NCI-H510A treated with DMSO at 0.1 percent for 48 hours (cell line): Measurements from ENCODE around the gene COL11A2.
"Not testable (repeated sequence)": the region's sequence is repeated elsewhere in the genome, so short reads cannot be mapped to it uniquely, and the experiment has no call there.

Source experiments
- DNase-seq: peaks from one replicate; lab custom pipeline; 2025; lab: John Stamatoyannopoulos, UW

COL11A2 gene

GRCh38 chr6:33192105-33192646 lies at the start of gene COL11A2:
COL11A2 (minus strand) TSS chr6:33192467; CDS start chr6:33192240, 227 bp downstream.
- no peak for DNase-seq

GRCh38 chr6:33241968-33242367 lies 49.7 kb upstream of the COL11A2 start:
- no peak for DNase-seq

- DNase-seq = no peak
These were observed 45.5 kb upstream of the COL11A2 start for GRCh38 chr6:33237741-33238140.

DNA sequence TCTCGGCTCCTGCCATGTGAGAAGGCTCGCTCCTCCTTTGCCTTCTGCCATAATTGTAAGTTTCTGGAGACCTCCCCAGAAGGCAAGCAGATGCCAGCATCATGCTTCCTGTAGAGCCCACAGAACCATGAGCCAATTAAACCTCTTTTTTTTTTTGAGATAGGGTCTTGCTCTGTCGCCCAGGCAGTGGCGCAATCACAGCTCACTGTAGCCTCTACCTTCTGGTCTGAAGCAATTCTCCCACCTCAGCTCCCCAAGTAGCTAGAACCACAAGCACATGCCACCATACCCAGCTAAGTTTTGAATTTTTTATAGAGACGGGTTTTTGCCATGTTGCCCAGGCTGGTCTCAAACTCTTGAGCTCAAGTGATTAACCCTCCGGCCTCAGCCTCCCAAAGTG lies 44.6 kb upstream of the COL11A2 start:
- no peak for DNase-seq

GRCh38 chr6:33236328-33236727 lies 44.1 kb upstream of the COL11A2 start:
- no peak for DNase-seq

- DNase-seq = no peak
These were observed 43.0 kb upstream of the COL11A2 start for GRCh38 chr6:33235221-33235634.

DNA sequence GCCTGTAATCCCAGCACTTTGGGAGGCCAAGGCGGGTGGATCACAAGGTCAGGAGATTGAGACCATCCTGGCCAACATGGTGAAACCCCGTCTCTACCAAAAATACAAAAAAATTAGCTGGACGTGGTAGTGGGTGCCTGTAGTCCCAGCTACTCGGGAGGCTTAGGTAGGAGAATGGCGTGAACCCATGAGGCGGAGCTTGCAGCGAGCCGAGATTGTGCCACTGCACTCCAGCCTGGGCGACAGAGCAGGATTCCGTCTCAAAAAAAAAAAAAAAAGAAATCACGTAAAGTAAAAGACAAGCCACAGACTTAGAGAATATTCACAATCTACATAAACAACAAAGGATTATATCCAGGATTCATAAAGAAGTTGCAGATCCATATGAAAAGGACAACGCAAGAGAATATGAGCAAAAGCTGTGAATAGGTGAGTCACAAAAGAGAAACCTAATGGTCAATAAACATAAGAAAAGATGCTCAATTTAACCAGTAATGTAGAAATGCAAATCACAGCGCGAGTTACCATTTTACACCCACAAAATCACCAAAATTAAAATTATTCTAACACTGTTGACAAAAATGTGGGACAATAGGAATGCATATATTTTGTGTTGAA lies 34.3 kb upstream of the COL11A2 start:
- not testable (repeated sequence) for DNase-seq

DNA sequence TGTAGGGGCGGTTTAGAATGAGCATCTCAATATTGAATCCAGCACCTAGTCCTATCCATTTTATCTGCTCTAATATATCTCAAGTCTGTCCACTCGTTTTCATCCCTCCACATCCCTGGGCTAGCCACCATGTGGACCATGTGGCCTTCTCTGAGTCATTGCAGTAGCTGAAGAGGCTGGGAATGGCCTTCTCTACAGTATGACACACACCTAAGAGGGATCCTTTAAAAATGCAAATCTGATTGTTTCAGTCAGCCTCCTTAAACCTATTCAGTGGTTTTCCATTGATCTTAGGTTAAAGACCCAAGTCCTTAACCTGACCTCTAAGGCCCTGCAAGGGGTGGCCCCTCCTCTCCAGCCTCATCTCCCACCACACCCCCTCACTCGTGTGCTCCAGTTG lies 25.4 kb upstream of the COL11A2 start:
- no peak for DNase-seq

DNA sequence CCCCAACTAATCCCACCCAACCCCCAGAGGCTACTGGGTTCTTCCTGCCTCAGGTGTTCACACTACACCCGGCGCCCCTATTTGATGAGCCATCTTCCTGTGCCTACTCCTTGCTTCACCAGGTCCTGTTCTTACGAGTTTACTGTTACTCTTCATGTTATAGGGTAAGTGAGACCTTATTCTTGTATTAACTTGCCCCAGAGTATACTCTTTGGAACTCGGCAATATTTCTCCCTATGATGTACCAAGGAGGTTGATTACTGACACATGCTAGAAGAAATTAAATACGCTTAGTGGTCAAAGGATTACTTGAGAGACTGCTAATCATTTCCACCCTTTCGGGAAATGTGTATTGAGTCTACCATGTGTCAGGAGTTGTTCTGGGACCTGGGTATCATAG lies 25.0 kb upstream of the COL11A2 start:
- DNase-seq = no peak

DNA sequence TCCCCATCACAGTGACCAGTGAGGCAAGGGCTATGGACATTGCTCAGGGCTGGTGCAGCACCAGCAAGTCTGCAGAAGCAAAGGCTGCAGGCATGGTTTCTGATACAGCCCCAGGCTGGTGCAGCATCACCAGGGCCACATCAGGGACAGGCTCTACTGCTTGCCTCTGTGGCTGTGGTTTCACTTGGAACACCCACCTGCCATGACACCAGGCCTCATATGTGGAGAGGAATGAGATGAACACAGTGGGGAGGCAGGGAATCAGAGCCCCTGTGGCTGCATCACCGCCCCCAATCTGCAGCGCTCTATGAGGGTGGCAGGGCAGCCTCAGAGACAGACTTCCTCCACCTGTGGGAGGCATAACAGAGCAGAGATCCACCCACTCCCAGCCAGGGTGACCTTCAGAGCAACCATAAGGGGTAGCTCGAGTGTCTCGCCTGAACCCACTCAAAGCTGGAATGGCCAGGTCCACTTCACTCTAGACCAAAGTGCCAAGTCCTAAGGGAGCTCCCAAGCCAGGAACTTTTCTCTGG lies 23.9 kb upstream of the COL11A2 start:
- DNase-seq = no peak

DNA sequence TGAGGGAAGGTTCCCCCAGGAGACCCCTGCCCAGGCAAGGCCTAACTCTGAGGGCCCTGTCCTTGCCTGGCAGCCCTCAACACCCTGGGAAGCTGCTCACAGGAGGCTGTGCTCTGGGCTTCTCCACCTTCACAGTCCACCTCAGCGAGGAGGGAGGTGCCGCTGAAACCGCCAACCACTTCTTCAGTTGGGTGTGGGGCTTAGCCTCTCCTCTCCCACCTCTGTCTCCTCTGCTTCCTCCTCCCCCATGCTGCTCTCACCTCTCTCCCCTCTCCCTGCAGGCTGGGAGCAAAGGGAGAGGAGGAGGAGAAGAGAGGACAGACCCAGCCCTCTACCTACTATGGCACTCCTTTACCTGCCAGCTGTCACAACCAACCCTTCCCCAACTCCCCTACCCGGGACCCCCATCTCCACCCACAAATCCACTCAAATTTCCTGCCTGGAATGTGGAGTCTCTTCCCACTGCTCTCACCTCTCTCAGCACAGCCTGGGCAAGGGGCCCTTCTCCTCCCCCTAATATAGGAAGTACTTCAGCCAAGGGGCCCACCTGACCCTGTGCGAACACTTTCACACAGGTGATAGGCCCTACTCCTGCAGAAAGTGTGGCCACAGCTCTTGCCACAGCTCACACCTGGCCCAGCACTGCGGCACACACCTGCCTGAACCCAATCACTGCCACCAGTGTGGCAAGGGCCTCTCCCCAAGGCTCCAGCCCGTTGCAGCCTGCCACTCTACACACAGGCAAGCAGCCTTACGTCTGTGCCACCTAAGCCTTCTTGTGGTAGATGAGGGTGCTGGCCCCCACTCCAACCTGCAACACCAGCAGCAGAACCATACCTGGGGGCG lies 23.2 kb upstream of the COL11A2 start:
- DNase-seq = no peak

- DNase-seq = no peak
These were observed 21.7 kb upstream of the COL11A2 start for GRCh38 chr6:33213989-33214335.

- DNase-seq = no peak
These were observed 21.1 kb upstream of the COL11A2 start for GRCh38 chr6:33213166-33213988.

GRCh38 chr6:33212857-33213165 lies 20.5 kb upstream of the COL11A2 start:
- no peak for DNase-seq

DNA sequence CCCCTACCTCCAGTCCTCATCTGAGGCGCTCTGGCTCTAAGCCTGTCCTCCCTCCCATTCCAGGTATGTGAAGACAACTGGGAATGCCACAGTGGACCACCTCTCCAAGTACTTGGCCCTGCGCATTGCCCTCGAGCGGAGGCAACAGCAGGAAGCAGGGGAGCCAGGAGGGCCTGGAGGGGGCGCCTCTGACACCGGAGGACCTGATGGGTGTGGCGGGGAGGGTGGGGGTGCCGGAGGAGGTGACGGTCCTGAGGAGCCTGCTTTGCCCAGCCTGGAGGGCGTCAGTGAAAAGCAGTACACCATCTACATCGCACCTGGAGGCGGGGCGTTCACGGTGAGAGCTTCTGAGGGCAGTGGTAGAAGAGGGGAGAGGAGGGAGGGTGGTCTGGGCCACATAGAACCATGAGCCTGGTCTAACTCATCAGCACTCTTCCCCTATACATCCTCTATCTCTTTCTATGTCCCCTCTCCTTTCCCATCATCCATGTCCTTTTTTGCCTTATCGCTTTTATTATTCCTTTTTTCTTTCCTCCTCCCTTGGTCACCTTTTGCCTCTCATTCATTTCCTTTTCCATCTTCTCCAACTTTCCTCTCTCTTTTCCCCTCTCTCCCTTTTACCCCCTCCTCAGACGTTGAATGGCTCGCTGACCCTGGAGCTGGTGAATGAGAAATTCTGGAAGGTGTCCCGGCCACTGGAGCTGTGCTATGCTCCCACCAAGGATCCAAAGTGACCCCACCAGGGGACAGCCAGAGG lies 19.6 kb upstream of the COL11A2 start:
- no peak for DNase-seq

DNA sequence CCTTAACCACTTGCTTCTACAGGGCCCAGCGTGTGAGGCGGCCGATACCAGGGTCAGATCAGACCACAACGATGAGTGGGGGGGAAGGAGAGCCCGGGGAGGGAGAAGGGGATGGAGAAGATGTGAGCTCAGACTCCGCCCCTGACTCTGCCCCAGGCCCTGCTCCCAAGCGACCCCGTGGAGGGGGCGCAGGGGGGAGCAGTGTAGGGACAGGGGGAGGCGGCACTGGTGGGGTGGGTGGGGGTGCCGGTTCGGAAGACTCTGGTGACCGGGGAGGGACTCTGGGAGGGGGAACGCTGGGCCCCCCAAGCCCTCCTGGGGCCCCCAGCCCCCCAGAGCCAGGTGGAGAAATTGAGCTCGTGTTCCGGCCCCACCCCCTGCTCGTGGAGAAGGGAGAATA lies 18.9 kb upstream of the COL11A2 start:
- DNase-seq = no peak

GRCh38 chr6:33209856-33210255 lies 17.6 kb upstream of the COL11A2 start:
- DNase-seq = no peak

DNA sequence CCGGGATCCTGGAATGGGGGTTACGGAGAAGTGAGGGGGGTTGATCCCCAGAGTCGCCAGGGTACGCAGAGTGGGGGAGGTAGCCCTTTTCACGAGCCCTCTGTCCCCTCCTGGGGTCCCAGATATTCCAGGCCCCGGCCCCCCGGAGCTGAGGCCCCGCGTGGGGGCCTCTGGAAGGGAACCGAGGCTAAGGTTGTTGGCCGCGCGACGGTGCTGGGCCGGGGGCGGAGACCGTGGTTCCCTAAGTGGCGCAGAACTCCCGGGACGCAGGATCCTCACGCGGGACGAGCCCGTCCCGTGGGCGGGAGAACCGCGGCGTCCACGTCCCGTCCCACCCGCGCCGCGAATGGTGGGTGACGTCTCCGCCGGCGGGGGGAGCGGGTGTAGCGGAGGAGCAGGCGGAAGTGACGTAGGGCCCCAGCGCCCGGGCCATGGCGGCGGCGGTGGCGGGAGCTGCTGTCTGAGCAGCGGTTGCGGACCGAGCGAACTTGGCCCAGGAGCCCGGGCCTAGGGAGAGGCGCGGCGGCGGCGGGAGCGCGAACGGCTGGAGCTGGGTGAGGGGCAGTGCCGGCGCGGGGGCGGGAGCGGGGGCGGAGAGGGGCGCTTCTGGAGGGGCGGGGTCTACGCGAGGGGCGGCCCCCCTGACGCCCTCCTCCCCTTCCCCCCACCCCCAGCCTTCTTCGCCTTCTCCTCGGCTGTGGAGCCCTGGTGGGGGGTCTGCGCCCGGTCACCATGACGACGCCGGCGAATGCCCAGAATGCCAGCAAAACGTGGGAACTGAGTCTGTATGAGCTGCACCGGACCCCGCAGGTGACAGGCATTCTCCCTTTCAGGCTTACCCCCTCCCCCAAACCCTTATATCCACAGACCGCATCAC lies 16.1 kb upstream of the COL11A2 start, which contains the start of gene RING1:
TSS of gene RING1 (plus strand) at position 410 of the 877 bp plus-strand sequence. CDS start at position 733, 323 bp downstream.
- DNase-seq = peak; percentile 74

DNA sequence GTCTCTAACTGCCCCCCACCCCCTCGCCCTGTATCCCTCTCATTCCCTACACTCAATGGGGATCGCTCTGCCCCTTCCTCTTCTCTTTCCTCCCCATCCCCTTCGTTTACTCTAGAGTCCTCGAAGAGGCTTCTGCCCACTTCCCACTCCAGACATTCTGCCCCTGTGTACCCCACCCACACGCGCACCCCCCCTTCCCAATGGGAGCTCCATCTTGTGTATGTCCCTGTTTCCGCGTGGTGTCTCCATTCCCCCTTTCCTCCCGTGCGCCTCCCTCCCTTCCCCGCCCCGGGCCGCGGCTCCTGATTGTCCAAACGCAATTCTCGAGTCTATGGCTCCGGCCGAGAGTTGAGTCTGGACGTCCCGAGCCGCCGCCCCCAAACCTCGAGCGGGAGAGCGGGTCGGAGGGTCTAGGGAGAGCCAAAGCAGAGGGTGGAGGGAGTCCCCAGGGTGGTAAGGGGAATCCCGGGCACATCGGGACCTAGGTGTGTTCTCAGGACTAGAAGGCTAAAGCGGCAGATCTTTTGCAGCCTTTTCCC lies 15.4 kb upstream of the COL11A2 start:
- no peak for DNase-seq

GRCh38 chr6:33206864-33207551 lies 14.7 kb upstream of the COL11A2 start:
- no peak for DNase-seq
